RWPE2 (cell line): ENCODE data around the gene GRIA4.

Experiments
- ATAC-seq: fragments of 200-7000 bp; cut with Tn5 transposase; 3 replicates; pipeline ENCODE4 v1.9.1; 2021; ENCODE audit warnings: low read depth
- DNase-seq: peaks from one replicate; pipeline ENCODE4 v3.0.0-alpha.2; 2020; ENCODE audit warnings: low spot score
- H3K27ac ChIP-seq: fragments of 450-650 bp; 2 replicates; pipeline ENCODE4 v1.5.1; 2017; ENCODE audit warnings: mild to moderate bottlenecking; ENCODE audit not compliant: poor library complexity, severe bottlenecking
- H3K27me3 ChIP-seq: fragments of 250-450 bp; sonication (Bioruptor Pico); 2 replicates; pipeline ENCODE4 v1.5.1; 2021; ENCODE audit warnings: mild to moderate bottlenecking, moderate library complexity; ENCODE audit not compliant: insufficient read depth, poor library complexity, severe bottlenecking
- H3K36me3 ChIP-seq: fragments of 250-450 bp; sonication (Bioruptor Pico); 2 replicates; pipeline ENCODE4 v1.5.1; 2020; ENCODE audit warnings: low read depth, mild to moderate bottlenecking, moderate library complexity
- H3K4me1 ChIP-seq: fragments of 250-450 bp; sonication (Bioruptor Pico); 2 replicates; pipeline ENCODE4 v1.5.1; 2021; ENCODE audit warnings: mild to moderate bottlenecking, moderate library complexity; ENCODE audit not compliant: insufficient read depth, poor library complexity, severe bottlenecking
- H3K4me3 ChIP-seq: fragments of 250-450 bp; sonication (Bioruptor Pico); 2 replicates; pipeline ENCODE4 v1.5.1; 2021; ENCODE audit warnings: mild to moderate bottlenecking, moderate library complexity; ENCODE audit not compliant: severe bottlenecking
- H3K9me3 ChIP-seq: fragments of 250-450 bp; sonication (Bioruptor Pico); 2 replicates; pipeline ENCODE4 v1.5.1; 2021; ENCODE audit warnings: mild to moderate bottlenecking, moderate library complexity; ENCODE audit not compliant: severe bottlenecking
- CTCF ChIP-seq: fragments of 450-650 bp; IDR thresholded peaks from one replicate; pipeline ENCODE4 v1.5.1; 2017; ENCODE audit warnings: mild to moderate bottlenecking, moderate library complexity; ENCODE audit not compliant: poor library complexity, severe bottlenecking

GRIA4 gene

GRCh38 chr11:105754260-105754659 is 144.4 kb downstream of the GRIA4 start:
- Histone ChIP-seq H3K27ac (no peak overlapping the region), H3K36me3 (no peaks in the 10 kb centered on the region), H3K9me3 (no peaks in the 10 kb centered on the region), H3K27me3 (no peaks in the 10 kb centered on the region), H3K4me1 (no peaks in the 10 kb centered on the region), H3K4me3 (no peak overlapping the region)
- no peak for TF ChIP-seq CTCF
- no peak for DNase-seq
- ATAC-seq: no peak

GRCh38 chr11:105754716-105755115 is 144.8 kb downstream of the GRIA4 start:
- no peak for TF ChIP-seq CTCF
- H3K4me3 ChIP-seq: no peak overlapping the region
- no peaks in the 10 kb centered on the region for H3K9me3 ChIP-seq
- no peak for ATAC-seq
- no peaks in the 10 kb centered on the region for H3K27me3 ChIP-seq
- H3K36me3 ChIP-seq: no peaks in the 10 kb centered on the region
- no peak for DNase-seq
- no peak overlapping the region for H3K27ac ChIP-seq
- H3K4me1 ChIP-seq: no peaks in the 10 kb centered on the region

- Histone ChIP-seq H3K4me1 (no peaks in the 10 kb centered on the region), H3K36me3 (no peaks in the 10 kb centered on the region), H3K4me3 (no peak overlapping the region), H3K27ac (no peak overlapping the region), H3K27me3 (no peaks in the 10 kb centered on the region), H3K9me3 (no peaks in the 10 kb centered on the region)
- no peak for TF ChIP-seq CTCF
- DNase-seq (no peak), ATAC-seq (no peak)
Observed at GRCh38 chr11:105757107-105757506, 147.2 kb downstream of the GRIA4 start.

GRCh38 chr11:105763594-105763993 is 153.7 kb downstream of the GRIA4 start:
- no peaks in the 10 kb centered on the region for H3K27me3 ChIP-seq
- ATAC-seq (no peak), DNase-seq (no peak)
- H3K27ac ChIP-seq: no peak overlapping the region
- TF ChIP-seq CTCF: no peak
- H3K4me1 ChIP-seq: no peaks in the 10 kb centered on the region
- H3K9me3 ChIP-seq: no peaks in the 10 kb centered on the region
- no peak overlapping the region for H3K4me3 ChIP-seq
- H3K36me3 ChIP-seq: no peaks in the 10 kb centered on the region

GRCh38 chr11:105767931-105768330 is 158.1 kb downstream of the GRIA4 start:
- H3K9me3 ChIP-seq: no peaks in the 10 kb centered on the region
- H3K27me3 ChIP-seq: peaks cover 4% of the 10 kb centered on the region
- H3K27ac ChIP-seq: no peak overlapping the region
- H3K4me1 ChIP-seq: no peaks in the 10 kb centered on the region
- no peaks in the 10 kb centered on the region for H3K36me3 ChIP-seq
- H3K4me3 ChIP-seq: no peak overlapping the region
- no peak for DNase-seq
- ATAC-seq: no peak
- TF ChIP-seq CTCF: no peak
